Parathyroid adenoma (tissue), 2 donors: ENCODE data around the gene JAM3.

Source experiments
- H2AFZ ChIP-seq: fragments of 300-600 bp; sonication (generic); one replicate; pipeline ENCODE4 v1.7.0; 2017; ENCODE audit warnings: antibody characterized with exemption, mild to moderate bottlenecking
- H3K27ac ChIP-seq: fragments of 300-600 bp; sonication (generic); one replicate; pipeline ENCODE4 v1.7.0; 2017
- H3K27me3 ChIP-seq: fragments of 300-600 bp; sonication (generic); one replicate; pipeline ENCODE4 v1.7.0; 2017; ENCODE audit warnings: low read length; ENCODE audit not compliant: control insufficient read depth, insufficient read depth
- H3K36me3 ChIP-seq: fragments of 300-600 bp; sonication (generic); one replicate; pipeline ENCODE4 v1.7.0; 2017; ENCODE audit warnings: low read length; ENCODE audit not compliant: control insufficient read depth, insufficient read depth
- H3K4me1 ChIP-seq: fragments of 300-600 bp; sonication (generic); one replicate; pipeline ENCODE4 v1.7.0; 2017; ENCODE audit warnings: control low read depth
- H3K4me2 ChIP-seq: fragments of 300-600 bp; sonication (generic); one replicate; pipeline ENCODE4 v1.7.0; 2017; ENCODE audit warnings: low read length
- H3K4me3 ChIP-seq: fragments of 300-600 bp; sonication (generic); one replicate; pipeline ENCODE4 v1.7.0; 2017; ENCODE audit warnings: low read depth, low read length
- H3K79me2 ChIP-seq: fragments of 300-600 bp; sonication (generic); one replicate; pipeline ENCODE4 v1.7.0; 2017; ENCODE audit warnings: control low read depth
- H3K9ac ChIP-seq: fragments of 300-600 bp; sonication (generic); one replicate; pipeline ENCODE4 v1.7.0; 2017; ENCODE audit warnings: mild to moderate bottlenecking
- H3K9me3 ChIP-seq: fragments of 300-600 bp; sonication (generic); one replicate; pipeline ENCODE4 v1.7.0; 2017; ENCODE audit warnings: low read length; ENCODE audit not compliant: control insufficient read depth
- TF ChIP-seq, protein P1 (sequence below): fragments of 300-600 bp; sonication (generic); IDR thresholded peaks from one replicate; pipeline ENCODE4 v1.7.0; 2017; ENCODE audit warnings: antibody characterized with exemption, mild to moderate bottlenecking
- donor health status: primary hyperparathyroidism.

The JAM3 gene

DNA sequence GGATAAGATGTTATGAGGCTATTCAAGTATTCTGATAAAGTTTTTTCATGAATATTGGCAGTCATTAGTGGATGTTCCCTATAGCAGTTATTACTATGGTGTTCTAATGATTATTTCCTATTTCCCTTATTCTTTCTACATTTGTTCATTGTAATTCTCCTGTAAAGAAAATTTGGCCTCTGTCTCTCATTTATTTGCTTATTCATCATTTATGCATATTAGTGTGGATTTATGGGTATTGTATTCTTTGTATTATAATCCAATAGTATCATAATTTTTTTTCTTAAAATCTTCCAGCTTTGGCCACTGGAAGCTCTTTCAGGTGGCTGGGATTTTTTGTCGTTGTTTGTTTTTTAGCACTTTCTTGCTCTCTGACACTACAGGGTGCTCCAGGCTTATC is 47.3 kb downstream of the JAM3 start:
- H3K27ac ChIP-seq: no peak overlapping the region
- TF ChIP-seq, protein P1, sequence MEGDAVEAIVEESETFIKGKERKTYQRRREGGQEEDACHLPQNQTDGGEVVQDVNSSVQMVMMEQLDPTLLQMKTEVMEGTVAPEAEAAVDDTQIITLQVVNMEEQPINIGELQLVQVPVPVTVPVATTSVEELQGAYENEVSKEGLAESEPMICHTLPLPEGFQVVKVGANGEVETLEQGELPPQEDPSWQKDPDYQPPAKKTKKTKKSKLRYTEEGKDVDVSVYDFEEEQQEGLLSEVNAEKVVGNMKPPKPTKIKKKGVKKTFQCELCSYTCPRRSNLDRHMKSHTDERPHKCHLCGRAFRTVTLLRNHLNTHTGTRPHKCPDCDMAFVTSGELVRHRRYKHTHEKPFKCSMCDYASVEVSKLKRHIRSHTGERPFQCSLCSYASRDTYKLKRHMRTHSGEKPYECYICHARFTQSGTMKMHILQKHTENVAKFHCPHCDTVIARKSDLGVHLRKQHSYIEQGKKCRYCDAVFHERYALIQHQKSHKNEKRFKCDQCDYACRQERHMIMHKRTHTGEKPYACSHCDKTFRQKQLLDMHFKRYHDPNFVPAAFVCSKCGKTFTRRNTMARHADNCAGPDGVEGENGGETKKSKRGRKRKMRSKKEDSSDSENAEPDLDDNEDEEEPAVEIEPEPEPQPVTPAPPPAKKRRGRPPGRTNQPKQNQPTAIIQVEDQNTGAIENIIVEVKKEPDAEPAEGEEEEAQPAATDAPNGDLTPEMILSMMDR: no peak
- H3K4me3 ChIP-seq: no peak overlapping the region
- H3K4me1 ChIP-seq: peaks cover 7% of the 10 kb centered on the region
- no peak overlapping the region for H3K9ac ChIP-seq
- no peak overlapping the region for H2AFZ ChIP-seq
- H3K79me2 ChIP-seq: no peaks in the 10 kb centered on the region
- H3K27me3 ChIP-seq: no peaks in the 10 kb centered on the region
- H3K9me3 ChIP-seq: no peaks in the 10 kb centered on the region
- H3K36me3 ChIP-seq: no peaks in the 10 kb centered on the region
- H3K4me2 ChIP-seq: no peak overlapping the region

DNA sequence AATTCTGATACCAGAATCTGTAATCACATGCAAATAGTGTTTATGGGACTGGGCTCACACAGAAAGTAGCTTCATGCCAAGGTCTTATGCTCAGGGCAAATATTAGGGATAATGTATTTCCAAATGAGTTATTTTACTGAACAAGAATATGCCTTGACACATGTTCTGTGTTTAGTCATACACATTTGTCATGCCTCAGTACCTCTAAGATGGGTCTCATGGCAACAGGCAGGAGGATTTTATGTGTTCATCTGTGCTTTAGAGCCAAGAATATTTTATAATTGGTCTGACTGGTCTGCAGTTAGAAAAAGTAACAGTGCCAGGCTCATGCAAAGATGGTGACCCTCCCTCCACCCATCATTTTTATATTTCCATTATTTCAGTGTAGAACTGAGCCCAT is 49.1 kb downstream of the JAM3 start:
- Histone ChIP-seq H3K4me2 (no peak overlapping the region), H3K27me3 (no peaks in the 10 kb centered on the region), H3K27ac (no peak overlapping the region), H3K9ac (no peak overlapping the region), H2AFZ (no peak overlapping the region), H3K4me1 (peaks cover 7% of the 10 kb centered on the region), H3K9me3 (no peaks in the 10 kb centered on the region), H3K36me3 (no peaks in the 10 kb centered on the region), H3K79me2 (no peaks in the 10 kb centered on the region), H3K4me3 (no peak overlapping the region)
- TF ChIP-seq, protein P1: no peak

DNA sequence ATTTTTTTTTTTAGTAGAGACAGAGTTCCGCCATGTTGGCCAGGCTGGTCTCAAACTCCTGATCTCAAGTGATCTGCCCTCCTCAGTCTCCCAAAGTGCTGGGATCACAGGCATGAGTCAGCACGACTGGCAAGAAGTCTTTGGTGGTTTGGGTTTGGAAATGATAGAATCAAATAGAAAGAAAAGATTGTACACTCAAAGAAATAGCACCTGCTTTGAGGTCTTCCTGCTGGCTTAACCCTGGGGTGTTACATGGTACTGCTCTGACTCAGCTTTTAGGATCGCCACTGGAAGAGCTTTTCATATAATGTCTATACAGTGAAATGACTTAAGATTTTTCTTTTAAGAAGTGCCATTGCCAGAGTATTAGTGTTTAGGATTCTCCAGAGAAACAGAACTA is 50.2 kb downstream of the JAM3 start:
- no peaks in the 10 kb centered on the region for H3K79me2 ChIP-seq
- no peak overlapping the region for H3K4me2 ChIP-seq
- TF ChIP-seq, protein P1: no peak
- H3K4me3 ChIP-seq: no peak overlapping the region
- peaks cover 7% of the 10 kb centered on the region for H3K4me1 ChIP-seq
- no peak overlapping the region for H3K27ac ChIP-seq
- no peaks in the 10 kb centered on the region for H3K36me3 ChIP-seq
- H3K9me3 ChIP-seq: no peaks in the 10 kb centered on the region
- H3K27me3 ChIP-seq: no peaks in the 10 kb centered on the region
- H3K9ac ChIP-seq: no peak overlapping the region
- no peak overlapping the region for H2AFZ ChIP-seq

DNA sequence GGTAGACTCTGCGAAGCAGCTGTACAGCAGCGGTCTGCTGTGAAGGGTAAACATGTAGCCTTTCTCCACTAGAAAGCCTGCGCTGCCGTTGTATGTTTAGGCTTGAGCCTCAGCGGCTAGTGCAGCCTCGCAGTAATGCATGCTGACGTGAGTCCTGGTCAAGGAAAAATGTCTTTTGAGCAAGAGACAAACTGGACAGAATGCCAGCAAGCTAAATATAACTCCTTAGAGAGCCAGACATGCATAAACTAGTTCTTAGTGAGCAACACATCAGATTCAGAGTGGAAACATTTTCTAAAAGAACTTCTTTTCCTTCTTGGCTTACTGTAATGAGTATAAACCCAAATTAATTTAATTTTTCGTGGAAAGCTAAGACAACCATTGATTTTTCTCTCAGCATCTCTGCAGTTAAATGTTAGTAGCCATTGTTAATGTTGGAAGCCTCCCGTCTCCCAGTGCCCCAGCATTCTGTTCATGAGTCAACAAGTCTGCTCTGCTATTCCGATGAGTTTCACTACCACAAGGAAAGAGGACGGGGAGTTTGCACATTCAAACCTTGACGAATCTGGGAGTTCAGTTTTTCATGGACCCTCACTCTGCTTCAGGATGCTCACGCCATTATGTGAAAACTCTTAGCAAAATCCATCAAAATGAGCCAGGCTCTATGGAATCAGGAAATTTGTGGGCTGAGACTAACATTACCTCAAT is 51.4 kb downstream of the JAM3 start:
- no peaks in the 10 kb centered on the region for H3K79me2 ChIP-seq
- H3K27ac ChIP-seq: peak overlapping the region; percentile 55
- H3K4me1 ChIP-seq: peaks cover 10% of the 10 kb centered on the region
- no peaks in the 10 kb centered on the region for H3K36me3 ChIP-seq
- H3K9ac ChIP-seq: no peak overlapping the region
- no peaks in the 10 kb centered on the region for H3K9me3 ChIP-seq
- H3K4me3 ChIP-seq: no peak overlapping the region
- H3K4me2 ChIP-seq: peak overlapping the region; percentile 35
- H3K27me3 ChIP-seq: no peaks in the 10 kb centered on the region
- TF ChIP-seq, protein P1: no peak
- H2AFZ ChIP-seq: peak overlapping the region; percentile 8

DNA sequence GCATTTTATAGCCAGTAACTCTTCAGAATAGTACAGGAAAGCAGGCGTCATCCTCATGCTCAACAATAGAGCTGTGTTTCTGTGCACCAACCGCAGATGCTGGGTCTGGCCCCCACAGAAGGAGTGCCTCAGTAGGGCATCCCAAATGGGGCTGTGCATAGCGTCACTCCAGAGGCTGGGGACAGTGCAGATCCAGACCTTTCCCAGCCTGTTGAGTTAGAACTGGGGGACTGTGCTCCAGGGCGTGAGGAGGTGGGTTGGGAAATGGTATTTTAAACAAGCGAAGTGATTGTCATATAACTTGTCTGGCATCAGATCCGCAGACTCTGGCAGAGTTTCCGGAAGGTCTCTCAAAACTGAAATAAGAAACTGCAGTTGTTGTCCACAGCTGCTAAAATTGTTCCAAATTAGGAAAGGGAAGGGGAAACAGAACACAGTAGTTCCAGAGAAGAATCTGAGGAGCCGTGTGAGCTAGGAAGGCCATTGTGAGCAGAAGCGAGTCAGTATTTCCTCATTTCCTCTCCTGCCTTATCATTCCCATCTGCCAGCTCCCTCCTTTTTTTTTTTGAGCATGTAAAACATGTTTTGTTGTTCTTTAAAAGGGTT is 52.2 kb downstream of the JAM3 start:
- no peaks in the 10 kb centered on the region for H3K9me3 ChIP-seq
- H3K36me3 ChIP-seq: no peaks in the 10 kb centered on the region
- H3K27ac ChIP-seq: peak overlapping the region; percentile 55
- peaks cover 10% of the 10 kb centered on the region for H3K4me1 ChIP-seq
- H3K4me3 ChIP-seq: no peak overlapping the region
- TF ChIP-seq, protein P1: no peak
- no peak overlapping the region for H3K9ac ChIP-seq
- no peaks in the 10 kb centered on the region for H3K27me3 ChIP-seq
- H2AFZ ChIP-seq: no peak overlapping the region
- H3K79me2 ChIP-seq: no peaks in the 10 kb centered on the region
- H3K4me2 ChIP-seq: peak overlapping the region; percentile 39
